Fibroblast of peridontal ligament (primary cell): ENCODE data around the gene CEMIP.
"Not testable (repeated sequence)": the region's sequence is repeated elsewhere in the genome, so short reads cannot be mapped to it uniquely, and the experiment has no call there.

Experiments used
- DNase-seq: peaks from one replicate; pipeline ENCODE4 v3.0.0-alpha.2; 2010; ENCODE audit errors: extremely low read depth

The CEMIP gene

GRCh38 chr15:80951941-80952340, 172.8 kb downstream of the CEMIP start:
- DNase-seq: no peak

- peak; percentile 35 for DNase-seq
These were observed 174.1 kb downstream of the CEMIP start for GRCh38 chr15:80953001-80953952.

GRCh38 chr15:80953953-80954778, 175.0 kb downstream of the CEMIP start:
- DNase-seq: peak; percentile 31

GRCh38 chr15:80955571-80956452, 176.6 kb downstream of the CEMIP start:
- DNase-seq: peak; percentile 92

GRCh38 chr15:80957556-80957955, 178.4 kb downstream of the CEMIP start:
- DNase-seq: peak; percentile 62

- peak; percentile 25 for DNase-seq
These were observed 178.8 kb downstream of the CEMIP start for GRCh38 chr15:80957976-80958375.

GRCh38 chr15:80958818-80959495, 179.8 kb downstream of the CEMIP start:
- DNase-seq: no peak

- DNase-seq: not testable (repeated sequence)
These were observed 186.3 kb downstream of the CEMIP start for GRCh38 chr15:80965454-80965853.

- no peak for DNase-seq
These were observed 187.4 kb downstream of the CEMIP start for GRCh38 chr15:80966431-80967197.

- DNase-seq: peak; percentile 76
These were observed 188.3 kb downstream of the CEMIP start for GRCh38 chr15:80967451-80967850.

- DNase-seq: no peak
These were observed 188.9 kb downstream of the CEMIP start for GRCh38 chr15:80967991-80968510.

GRCh38 chr15:80969316-80969715, 190.1 kb downstream of the CEMIP start:
- no peak for DNase-seq

GRCh38 chr15:80970018-80970657, 191.0 kb downstream of the CEMIP start:
- peak; percentile 81 for DNase-seq

GRCh38 chr15:80970658-80971057, 191.5 kb downstream of the CEMIP start:
- no peak for DNase-seq

- DNase-seq: no peak
These were observed 192.0 kb downstream of the CEMIP start for GRCh38 chr15:80971143-80971542.

- no peak for DNase-seq
These were observed 193.1 kb downstream of the CEMIP start for GRCh38 chr15:80972276-80972675.

GRCh38 chr15:80974914-80975313, 195.7 kb downstream of the CEMIP start:
- no peak for DNase-seq

GRCh38 chr15:80976851-80977250, 197.7 kb downstream of the CEMIP start:
- no peak for DNase-seq

GRCh38 chr15:80977627-80978036, 198.5 kb downstream of the CEMIP start:
- peak; percentile 57 for DNase-seq
